Adrenal gland (tissue), 5 donors: ENCODE results near the gene ADGRL1.

Experiments used
- POLR2A ChIP-seq, 2 donors: fragments of 450-650 bp; IDR thresholded peaks; one replicate each; pipeline ENCODE4 v1.6.1; 2017; ENCODE audit warnings: antibody characterized with exemption in 2 of 2, mild to moderate bottlenecking in 2 of 2, moderate library complexity in 1 of 2
- TF ChIP-seq, protein P1 (sequence below), 6 experiments: fragments of 450-650 bp in 4 of 6; fragments of 200-600 bp in 2 of 6; sonication (generic) in 1 of 6; IDR thresholded peaks; 1 replicate in 5 of 6; 2 replicates in 1 of 6; pipeline versions ENCODE4 v1.5.1 to v1.8.0; 2016 to 2021; ENCODE audit warnings: antibody characterized with exemption in 6 of 6, mild to moderate bottlenecking in 2 of 6, moderate library complexity in 1 of 6
- donor health status: DM: no; HTN: no; CAD: no.

DNA sequence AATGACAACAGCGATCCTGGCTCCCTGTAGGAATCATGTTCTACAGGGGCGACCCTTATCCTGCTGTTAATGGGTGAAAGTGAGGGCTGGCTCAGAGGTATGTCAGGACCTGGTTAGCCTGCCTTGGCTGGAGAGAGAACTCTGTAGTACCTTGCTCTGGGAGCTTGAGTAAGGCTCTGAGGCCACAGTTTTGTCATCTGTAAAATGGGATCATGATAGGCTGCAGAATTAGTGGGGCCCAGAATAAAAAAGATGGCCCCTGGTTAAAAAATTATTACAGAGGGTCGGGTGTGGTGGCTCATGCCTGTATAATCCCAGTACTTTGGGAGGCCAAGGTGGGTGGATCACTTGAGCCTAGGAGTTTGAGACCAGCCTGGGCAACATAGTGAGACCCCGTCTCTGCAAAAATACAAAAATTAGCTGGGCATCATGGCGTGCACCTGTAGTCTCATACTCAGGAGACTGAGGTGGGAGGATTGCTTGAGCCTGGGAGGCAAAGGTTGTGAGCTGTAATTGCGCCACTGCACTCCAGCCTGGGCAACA, 104.9 kb downstream of the ADGRL1 start:
- TF ChIP-seq, protein P1, sequence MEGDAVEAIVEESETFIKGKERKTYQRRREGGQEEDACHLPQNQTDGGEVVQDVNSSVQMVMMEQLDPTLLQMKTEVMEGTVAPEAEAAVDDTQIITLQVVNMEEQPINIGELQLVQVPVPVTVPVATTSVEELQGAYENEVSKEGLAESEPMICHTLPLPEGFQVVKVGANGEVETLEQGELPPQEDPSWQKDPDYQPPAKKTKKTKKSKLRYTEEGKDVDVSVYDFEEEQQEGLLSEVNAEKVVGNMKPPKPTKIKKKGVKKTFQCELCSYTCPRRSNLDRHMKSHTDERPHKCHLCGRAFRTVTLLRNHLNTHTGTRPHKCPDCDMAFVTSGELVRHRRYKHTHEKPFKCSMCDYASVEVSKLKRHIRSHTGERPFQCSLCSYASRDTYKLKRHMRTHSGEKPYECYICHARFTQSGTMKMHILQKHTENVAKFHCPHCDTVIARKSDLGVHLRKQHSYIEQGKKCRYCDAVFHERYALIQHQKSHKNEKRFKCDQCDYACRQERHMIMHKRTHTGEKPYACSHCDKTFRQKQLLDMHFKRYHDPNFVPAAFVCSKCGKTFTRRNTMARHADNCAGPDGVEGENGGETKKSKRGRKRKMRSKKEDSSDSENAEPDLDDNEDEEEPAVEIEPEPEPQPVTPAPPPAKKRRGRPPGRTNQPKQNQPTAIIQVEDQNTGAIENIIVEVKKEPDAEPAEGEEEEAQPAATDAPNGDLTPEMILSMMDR (IDR thresholded peaks at IDR 0.05) = no peak
- TF ChIP-seq POLR2A (IDR thresholded peaks at IDR 0.05) = no peak
